AG04450 (cell line): ENCODE data around the gene CCDC6. TPM values are rescaled to one million over a fixed set of nuclear protein-coding genes. Genes with fewer than 3 reads are reported as not detected.

Experiments
- CTCF ChIA-PET: fragments of 300-600, 350-600 bp; formaldehyde crosslinking; extraction: SDS; loops from one replicate; lab custom pipeline; 2022; ENCODE audit warnings: antibody characterized with exemption, inconsistent platforms; lab: Charles Lee
- POLR2A ChIA-PET: fragments of 350-600 bp; formaldehyde crosslinking; extraction: SDS; loops from one replicate; lab custom pipeline; 2021; ENCODE audit warnings: antibody characterized with exemption, inconsistent platforms; lab: Yijun Ruan, JAX
- DNase-seq: peaks from one replicate; pipeline ENCODE4 v3.0.0-alpha.2; 2011; ENCODE audit warnings: low read depth, low spot score
- H3K27ac ChIP-seq: one replicate; pipeline ENCODE4 v1.5.1; 2012; ENCODE audit warnings: low read depth, low read length, control low read depth
- H3K27me3 ChIP-seq: one replicate; pipeline ENCODE4 v1.6.0; 2012; ENCODE audit warnings: low read length; ENCODE audit not compliant: control insufficient read depth, insufficient read depth
- H3K4me3 ChIP-seq: 2 replicates; pipeline ENCODE4 v1.5.1; 2011; ENCODE audit warnings: mild to moderate bottlenecking, low read depth, low read length, control low read depth
- H3K9me3 ChIP-seq: 2 replicates; pipeline ENCODE4 v1.5.1; 2012; ENCODE audit warnings: low read length; ENCODE audit not compliant: control insufficient read depth, insufficient read depth
- CTCF ChIP-seq: IDR thresholded peaks from 2 replicates; pipeline ENCODE4 v1.5.1; 2011; ENCODE audit warnings: low read depth, low read length, control low read depth, inconsistent platforms
- polyA plus RNA-seq: library from polyadenylated mRNA; depleted of rRNA; stranded (reverse); fragments of >200 nt; gene quantifications from 2 replicates; pipeline ENCODE4 v1.2.3, GENCODE V29; 2011

CCDC6 gene
- polyA plus RNA-seq, 1 experiment, result 51.1 TPM

DNA sequence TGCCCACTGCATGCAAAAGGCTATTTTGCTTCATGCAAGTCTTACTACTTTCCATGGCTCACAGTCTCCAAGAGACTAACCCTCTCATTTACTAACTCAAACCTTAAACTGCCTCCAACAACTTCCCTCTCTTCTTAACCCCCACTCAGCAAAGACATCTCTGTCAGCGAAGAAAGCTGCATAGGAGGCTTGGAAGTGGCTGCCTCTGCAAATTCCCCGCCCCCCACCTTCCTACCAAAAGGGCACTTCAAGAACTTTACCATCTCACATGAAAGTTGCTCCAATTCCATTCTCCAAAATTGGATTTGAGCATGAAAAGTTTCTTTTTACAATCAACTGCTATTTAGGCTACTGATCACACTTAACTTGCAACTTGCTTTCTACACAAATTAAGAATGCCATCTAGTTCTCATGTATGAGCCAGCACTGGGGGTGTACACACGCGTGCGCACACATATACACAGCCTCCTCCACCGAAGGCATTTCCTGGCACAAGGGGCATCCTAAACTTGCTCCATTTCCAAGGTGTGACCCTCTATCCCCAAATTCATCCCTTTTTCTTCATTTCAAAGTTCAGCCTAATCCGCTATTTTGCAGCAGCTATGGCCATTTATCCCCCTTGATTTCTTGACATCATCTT lies 1.8 kb downstream of the CCDC6 start:
- no peak for TF ChIP-seq CTCF
- DNase-seq, result no peak
- POLR2A ChIA-PET, result interaction anchor here (2.2 kb wide), 1 partner anchor 31 kb away, joined by 16 read pairs; no protein-coding TSS in a partner anchor
- CTCF ChIA-PET, result interaction anchor here (0.8 to 5.3 kb wide), 6 partner anchors 9 to 73 kb away, joined by 3 to 58 read pairs (median 6); no protein-coding TSS in a partner anchor
- peaks cover 2% of the 10 kb centered on the region; the same call in 1 of the 2 replicates for H3K9me3 ChIP-seq
- peak overlapping the region; percentile 92 for H3K4me3 ChIP-seq
- H3K27ac ChIP-seq, result no peak overlapping the region
- no peaks in the 10 kb centered on the region for H3K27me3 ChIP-seq

DNA sequence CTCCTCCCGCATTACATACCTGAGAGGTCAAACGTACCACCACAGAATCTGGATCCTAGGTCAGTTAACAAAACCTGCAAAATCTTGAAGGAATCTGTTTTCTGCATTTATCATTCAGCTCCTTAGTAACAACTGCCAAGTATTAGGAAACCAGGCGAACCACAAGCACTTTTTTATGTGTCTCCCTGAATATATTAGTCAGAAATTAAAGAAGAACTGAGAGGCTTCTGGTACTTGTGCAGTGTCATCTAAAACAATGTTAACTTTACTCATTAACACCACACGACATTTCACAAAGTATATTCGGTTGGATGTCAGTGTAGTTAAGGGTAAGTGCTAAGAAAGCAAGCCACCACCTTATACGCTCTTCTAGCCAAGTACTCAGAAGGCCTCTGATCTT lies 2.5 kb downstream of the CCDC6 start:
- CTCF ChIA-PET, result no interaction called here
- Histone ChIP-seq H3K4me3 (peak overlapping the region; percentile 92), H3K9me3 (peaks cover 2% of the 10 kb centered on the region; the same call in 1 of the 2 replicates), H3K27me3 (no peaks in the 10 kb centered on the region), H3K27ac (no peak overlapping the region)
- POLR2A ChIA-PET, result no interaction called here
- no peak for DNase-seq
- no peak for TF ChIP-seq CTCF

DNA sequence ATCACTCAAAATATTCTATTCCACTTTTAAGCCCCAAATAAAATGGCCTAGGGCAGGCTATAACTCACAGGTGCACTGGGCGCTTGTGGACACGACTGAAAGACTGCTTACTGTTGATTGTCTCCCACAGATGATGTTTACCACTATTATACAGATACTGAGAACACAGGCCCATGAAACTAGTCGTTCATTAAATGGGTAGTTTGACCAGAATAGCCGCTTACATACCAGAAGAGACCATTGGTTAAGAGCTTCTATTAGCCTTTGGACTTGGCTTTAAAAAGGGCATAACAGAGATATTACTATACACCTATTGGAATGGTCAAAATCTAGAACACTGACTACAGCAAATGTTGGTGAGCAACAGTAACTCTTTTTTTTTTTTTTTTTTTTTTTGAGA lies 4.3 kb downstream of the CCDC6 start:
- no peaks in the 10 kb centered on the region for H3K27me3 ChIP-seq
- no peak for DNase-seq
- no peak overlapping the region for H3K4me3 ChIP-seq
- ChIA-PET POLR2A (no interaction called here), CTCF (interaction anchor here (0.7 kb wide), 1 partner anchor 1979 kb away, joined by 3 read pairs; no protein-coding TSS in a partner anchor)
- no peak overlapping the region for H3K27ac ChIP-seq
- no peak for TF ChIP-seq CTCF
- H3K9me3 ChIP-seq, result peaks cover 2% of the 10 kb centered on the region; the same call in 1 of the 2 replicates

GRCh38 chr10:59901470-59901869 lies 4.9 kb downstream of the CCDC6 start:
- Histone ChIP-seq H3K4me3 (no peak overlapping the region), H3K9me3 (peaks cover 2% of the 10 kb centered on the region; the same call in 1 of the 2 replicates), H3K27ac (no peak overlapping the region), H3K27me3 (no peaks in the 10 kb centered on the region)
- DNase-seq, result no peak
- TF ChIP-seq CTCF, result no peak
- ChIA-PET CTCF (interaction anchor here (0.7 kb wide), 1 partner anchor 1978 kb away, joined by 3 read pairs; no protein-coding TSS in a partner anchor), POLR2A (no interaction called here)

DNA sequence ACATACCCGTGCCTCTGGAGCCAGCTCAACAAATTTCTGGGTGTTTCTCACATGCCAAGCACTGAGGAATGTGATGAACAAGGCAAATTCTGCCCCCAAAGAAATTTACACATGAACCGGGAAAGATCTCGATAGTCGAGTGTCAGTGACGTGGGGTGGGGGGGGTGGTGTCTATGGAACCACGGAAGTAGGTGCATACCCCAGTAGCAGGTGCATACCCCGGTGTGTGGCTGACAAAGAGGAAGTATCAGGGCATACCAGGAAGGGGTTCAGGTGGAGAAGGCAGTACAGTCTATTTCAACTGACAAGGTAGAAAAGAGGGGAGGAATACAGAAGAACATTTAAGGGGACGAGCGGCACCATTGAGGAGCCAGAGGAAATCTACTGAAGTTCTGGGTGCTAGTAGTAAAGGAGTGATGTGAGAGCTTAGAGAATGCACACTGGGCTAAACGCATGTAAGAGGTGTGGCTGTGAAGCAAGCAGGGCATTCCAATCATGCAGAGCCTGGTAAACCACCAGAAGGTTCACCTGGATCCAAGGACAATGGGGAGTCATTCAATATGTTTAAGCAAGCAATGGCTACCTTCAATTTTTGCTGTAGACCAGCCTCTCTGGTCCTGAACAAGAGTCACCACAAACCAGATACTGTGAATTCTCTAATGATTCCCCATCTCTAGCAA lies 6.2 kb downstream of the CCDC6 start:
- H3K27me3 ChIP-seq, result no peaks in the 10 kb centered on the region
- no peaks in the 10 kb centered on the region for H3K9me3 ChIP-seq
- CTCF ChIA-PET, result no interaction called here
- no peak for TF ChIP-seq CTCF
- H3K4me3 ChIP-seq, result no peak overlapping the region
- H3K27ac ChIP-seq, result no peak overlapping the region
- POLR2A ChIA-PET, result no interaction called here
- no peak for DNase-seq
